ENCODE measurements around the gene SNX33.
A peak's percentile ranks its signal among the peaks of the same experiment; 100 is the strongest.

Gene SNX33

DNA sequence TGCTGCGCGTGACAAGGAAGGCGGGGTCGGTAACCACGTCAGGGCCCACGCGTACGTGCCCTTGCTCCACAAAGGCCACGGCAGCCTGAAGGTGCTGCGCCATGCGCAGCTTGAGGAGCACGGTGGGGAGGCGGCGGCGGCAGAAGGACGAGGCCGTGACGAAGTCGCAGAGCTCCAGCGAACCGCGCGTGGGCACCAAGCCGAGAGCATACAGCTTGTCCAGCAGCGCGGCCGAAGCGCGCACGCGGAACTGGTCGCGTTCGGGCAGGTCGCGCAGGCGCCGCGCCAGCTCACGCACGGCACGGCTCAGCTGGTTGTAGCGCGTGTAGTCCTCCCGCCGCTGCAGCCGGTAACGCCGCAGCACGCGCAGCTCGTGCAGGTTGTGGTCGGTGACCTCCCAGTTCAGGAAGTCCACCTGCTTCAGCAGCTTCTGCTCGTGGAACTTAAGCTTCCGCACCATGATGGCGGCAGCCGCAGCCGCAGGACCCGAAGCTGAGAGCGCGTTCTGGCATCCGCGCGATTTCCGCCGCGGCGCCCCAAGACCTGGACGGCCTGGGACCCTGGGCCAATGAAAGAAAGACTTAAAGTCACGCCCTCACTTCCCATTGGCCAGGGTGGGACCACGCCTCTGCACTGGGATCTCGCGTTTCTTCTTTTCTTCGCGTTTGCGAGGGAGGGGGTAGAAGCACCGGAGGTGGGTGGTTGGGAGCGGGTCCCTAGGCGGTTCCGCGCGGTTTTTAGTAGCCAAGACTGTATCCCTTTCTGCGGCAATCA is 7.8 kb upstream of the SNX33 start, which contains the start of gene IMP3:
TSS of gene IMP3 (minus strand) at position 516 of the 774 bp plus-strand sequence. CDS start at position 460, 56 bp downstream.
- no peaks in the 10 kb centered on the region for H3K9me2 ChIP-seq (ENCODE audit: low read depth, low read length)
- H3F3A ChIP-seq (ENCODE audit: insufficient read depth, low read length), result no peaks in the 10 kb centered on the region
- H3K4me1 ChIP-seq (ENCODE audit: insufficient read depth, low read length, severe bottlenecking), result peaks cover 19% of the 10 kb centered on the region
- no peak within 1 kb of the TSS for H2AFZ ChIP-seq (ENCODE audit: low read length)
- H4K20me1 ChIP-seq (ENCODE audit: insufficient read depth, low read length), result no peaks in the 10 kb centered on the region
- H3K27ac ChIP-seq (ENCODE audit: low read depth, low read length, poor library complexity, severe bottlenecking), result peak within 1 kb of the TSS; percentile 75
- H3K79me2 ChIP-seq (ENCODE audit: insufficient read depth, low read length), result peaks cover 13% of the 10 kb centered on the region
- peaks cover 14% of the 10 kb centered on the region; the same call in 1 of the 2 replicates for H3K36me3 ChIP-seq (ENCODE audit: insufficient read depth, low read length)
- peak within 1 kb of the TSS; percentile 79 for H3K4me3 ChIP-seq (ENCODE audit: low read depth, low read length, poor library complexity, severe bottlenecking)
- peak within 1 kb of the TSS; percentile 73 for H3K9ac ChIP-seq (ENCODE audit: low read length)
- H3K9me3 ChIP-seq (ENCODE audit: low read length), result no peaks in the 10 kb centered on the region
- H3K27me3 ChIP-seq (ENCODE audit: insufficient read depth, low read length), result no peaks in the 10 kb centered on the region
- peak within 1 kb of the TSS; percentile 88 for H3K4me2 ChIP-seq (ENCODE audit: low read length)
- TF ChIP-seq CTCF (IDR thresholded peaks at IDR 0.05; ENCODE audit: low read length), result no peak

- Histone ChIP-seq H3K27ac (ENCODE audit: low read depth, low read length, poor library complexity, severe bottlenecking) (peak overlapping the region; percentile 75), H3K4me3 (ENCODE audit: low read depth, low read length, poor library complexity, severe bottlenecking) (peak overlapping the region; percentile 79), H3K4me2 (ENCODE audit: low read length) (peak overlapping the region; percentile 88), H3K9ac (ENCODE audit: low read length) (peak overlapping the region; percentile 73), H3K9me3 (ENCODE audit: low read length) (no peaks in the 10 kb centered on the region), H3K79me2 (ENCODE audit: insufficient read depth, low read length) (peaks cover 13% of the 10 kb centered on the region), H3K36me3 (ENCODE audit: insufficient read depth, low read length) (peaks cover 14% of the 10 kb centered on the region; the same call in 1 of the 2 replicates), H2AFZ (ENCODE audit: low read length) (no peak overlapping the region), H3K9me2 (ENCODE audit: low read depth, low read length) (no peaks in the 10 kb centered on the region), H3F3A (ENCODE audit: insufficient read depth, low read length) (no peaks in the 10 kb centered on the region), H3K4me1 (ENCODE audit: insufficient read depth, low read length, severe bottlenecking) (peaks cover 19% of the 10 kb centered on the region), H4K20me1 (ENCODE audit: insufficient read depth, low read length) (no peaks in the 10 kb centered on the region), H3K27me3 (ENCODE audit: insufficient read depth, low read length) (no peaks in the 10 kb centered on the region)
- TF ChIP-seq EZH2 (IDR thresholded peaks at IDR 0.05; ENCODE audit: borderline replicate concordance, low read length), result no peak
- peak; percentile 68 for TF ChIP-seq CTCF (IDR thresholded peaks at IDR 0.05; ENCODE audit: low read length)
These were observed 7.1 kb upstream of the SNX33 start for GRCh38 chr15:75640483-75641178.

DNA sequence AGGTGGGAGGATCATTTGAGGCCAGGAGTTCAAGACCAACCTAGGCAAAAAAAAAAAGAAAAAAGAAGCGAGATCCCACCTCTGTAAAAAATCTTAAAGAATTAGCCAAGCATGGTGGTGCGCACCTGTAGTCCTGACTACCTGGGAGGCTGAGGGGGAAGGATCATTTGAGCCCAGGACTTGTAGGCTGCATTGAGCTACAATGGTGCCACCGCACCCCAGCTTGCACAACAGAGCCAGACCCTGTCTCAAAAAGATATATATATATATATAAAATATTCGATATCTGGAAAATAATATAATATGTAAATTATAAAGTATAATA is 6.6 kb upstream of the SNX33 start:
- Histone ChIP-seq H3K4me2 (ENCODE audit: low read length) (peak overlapping the region; percentile 88), H3K27me3 (ENCODE audit: insufficient read depth, low read length) (no peaks in the 10 kb centered on the region), H3K4me1 (ENCODE audit: insufficient read depth, low read length, severe bottlenecking) (peaks cover 19% of the 10 kb centered on the region), H3K36me3 (ENCODE audit: insufficient read depth, low read length) (peaks cover 14% of the 10 kb centered on the region; the same call in 1 of the 2 replicates), H3K9me3 (ENCODE audit: low read length) (no peaks in the 10 kb centered on the region), H4K20me1 (ENCODE audit: insufficient read depth, low read length) (no peaks in the 10 kb centered on the region), H3K4me3 (ENCODE audit: low read depth, low read length, poor library complexity, severe bottlenecking) (peak overlapping the region; percentile 79), H3K9ac (ENCODE audit: low read length) (no peak overlapping the region), H2AFZ (ENCODE audit: low read length) (no peak overlapping the region), H3K9me2 (ENCODE audit: low read depth, low read length) (no peaks in the 10 kb centered on the region), H3K79me2 (ENCODE audit: insufficient read depth, low read length) (peaks cover 13% of the 10 kb centered on the region), H3K27ac (ENCODE audit: low read depth, low read length, poor library complexity, severe bottlenecking) (no peak overlapping the region), H3F3A (ENCODE audit: insufficient read depth, low read length) (no peaks in the 10 kb centered on the region)
- TF ChIP-seq CTCF (IDR thresholded peaks at IDR 0.05; ENCODE audit: low read length) (no peak; the same call in 1 of the 2 replicates), EZH2 (IDR thresholded peaks at IDR 0.05; ENCODE audit: borderline replicate concordance, low read length) (no peak)

All from OCI-LY1 (cell line).